ENCODE data around the gene VSX1. TPM values are rescaled to one million over a fixed set of nuclear protein-coding genes. Genes with fewer than 3 reads are reported as not detected.

The VSX1 gene
- total and polyA plus RNA-seq, 2 donors (not counting 1 experiment from before 2014, with no cell fraction given): not detected

- Mint-ChIP-seq H3K27ac (no peak overlapping the region), H3K4me1 (peaks cover under 1% of the 10 kb centered on the region), H3K9me3 (ENCODE audit: insufficient read depth) (no peaks in the 10 kb centered on the region), H3K4me3 (no peak overlapping the region), H3K27me3 (peaks cover 55% of the 10 kb centered on the region)
- intact Hi-C loops (cut with micrococcal nuclease): no loop called here
- DNase-seq: no peak
- H3K4me1 ChIP-seq (ENCODE audit: control insufficient read depth in 2 of 2, insufficient read depth in 2 of 2, low read length in 2 of 2): peaks cover 0 to under 1% of the 10 kb centered on the region in 2 donors
- TF ChIP-seq CTCF (IDR thresholded peaks at IDR 0.05) (no peak), EZH2 (IDR thresholded peaks at IDR 0.05; ENCODE audit: borderline replicate concordance, insufficient read depth, low read depth, low read length, poor library complexity, severe bottlenecking) (no peak)
- ChIA-PET POLR2A (no interaction called here), CTCF (interaction anchor here (0.7 to 2.5 kb wide), 4 partner anchors 28 to 327 kb away, joined by 4 to 7 read pairs (median 4); no protein-coding TSS in a partner anchor)
- H4K20me1 ChIP-seq (ENCODE audit: control insufficient read depth, insufficient read depth, low read length, poor library complexity, severe bottlenecking): no peaks in the 10 kb centered on the region
- H2AFZ ChIP-seq (ENCODE audit: insufficient read depth, low read depth, low read length, poor library complexity, severe bottlenecking): no peak overlapping the region
- 83% methylated on average over 2 of the region's 5 CpGs for WGBS (ENCODE audit: insufficient coverage)
- peaks cover 0 to 39% (median 18%) of the 10 kb centered on the region in 4 experiments for H3K27me3 ChIP-seq (replicated peaks in 1 of 4; ENCODE audit: control extremely low read depth in 1 of 4, control insufficient read depth in 3 of 4, insufficient read depth in 4 of 4, low read length in 3 of 4)
- no peak overlapping the region for H3K4me3 ChIP-seq (ENCODE audit: control extremely low read depth in 1 of 5, extremely low read depth in 1 of 5, insufficient read depth in 1 of 5, low read depth in 2 of 5, low read length in 4 of 5)
- H3K9me3 ChIP-seq (ENCODE audit: control extremely low read depth in 1 of 3, control insufficient read depth in 2 of 3, insufficient read depth in 1 of 3, low read length in 2 of 3): no peaks in the 10 kb centered on the region
- no peak overlapping the region for H3K27ac ChIP-seq (ENCODE audit: low read length in 2 of 2)
- no peak overlapping the region for H3K9ac ChIP-seq (ENCODE audit: low read length)
- ATAC-seq (ENCODE audit: low read depth): no peak
- no peaks in the 10 kb centered on the region for H3K36me3 ChIP-seq (replicated peaks in 1 of 2; ENCODE audit: control extremely low read depth in 1 of 2, control insufficient read depth in 1 of 2, extremely low read depth in 1 of 2, insufficient read depth in 2 of 2, low read length in 1 of 2)
- no peaks in the 10 kb centered on the region for H3K79me2 ChIP-seq (ENCODE audit: control insufficient read depth, insufficient read depth, low read length)
- H3K4me2 ChIP-seq (replicated peaks; ENCODE audit: low read depth, low read length, poor library complexity, severe bottlenecking): no peak overlapping the region
Measured at GRCh38 chr20:25070821-25071473, 11.0 kb downstream of the VSX1 start.

Data from B cell (primary cell).